Measurements from ENCODE around the gene OR2F2.

Gene OR2F2

DNA sequence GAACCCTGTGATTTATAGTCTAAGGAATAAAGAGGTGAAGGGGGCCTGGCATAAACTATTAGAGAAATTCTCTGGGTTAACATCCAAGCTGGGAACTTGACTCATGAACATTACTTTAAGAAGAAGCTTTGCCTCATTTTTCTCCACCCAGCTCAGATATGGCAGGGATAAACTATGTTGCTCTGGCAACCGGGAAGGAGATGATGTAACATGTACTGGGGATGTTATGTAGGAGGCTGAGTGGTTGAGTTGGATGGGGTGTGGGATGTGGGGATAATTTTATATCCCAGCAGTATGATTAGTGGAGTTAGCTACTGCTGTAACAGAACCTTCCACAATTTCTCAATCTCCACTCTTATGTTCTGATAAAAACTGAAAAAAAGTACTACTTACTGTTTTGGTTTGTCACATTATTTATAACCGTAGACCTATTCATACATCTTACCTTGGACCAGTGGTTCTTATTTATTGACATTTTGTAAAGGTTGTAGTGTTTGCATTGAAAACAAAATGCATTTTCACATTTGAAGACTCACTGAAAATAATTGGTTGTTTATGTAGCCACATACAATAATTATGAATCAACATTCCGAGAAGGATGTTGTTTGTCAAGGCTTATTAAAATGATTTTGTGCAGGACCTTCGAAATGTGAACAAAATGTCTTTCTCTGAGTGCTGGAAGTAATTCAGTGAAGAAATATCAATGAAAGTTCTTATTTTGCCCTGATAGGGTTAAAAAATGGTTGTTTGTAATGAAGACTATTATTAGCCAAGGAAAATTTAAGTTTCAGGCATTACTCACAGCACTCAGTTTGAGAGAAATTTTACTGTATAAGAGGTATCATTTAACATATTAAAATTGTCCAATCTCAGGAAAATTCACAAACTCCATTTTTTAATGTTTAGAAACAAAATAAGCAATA is 1.3 kb downstream of the OR2F2 start:
- TF ChIP-seq, protein P1, sequence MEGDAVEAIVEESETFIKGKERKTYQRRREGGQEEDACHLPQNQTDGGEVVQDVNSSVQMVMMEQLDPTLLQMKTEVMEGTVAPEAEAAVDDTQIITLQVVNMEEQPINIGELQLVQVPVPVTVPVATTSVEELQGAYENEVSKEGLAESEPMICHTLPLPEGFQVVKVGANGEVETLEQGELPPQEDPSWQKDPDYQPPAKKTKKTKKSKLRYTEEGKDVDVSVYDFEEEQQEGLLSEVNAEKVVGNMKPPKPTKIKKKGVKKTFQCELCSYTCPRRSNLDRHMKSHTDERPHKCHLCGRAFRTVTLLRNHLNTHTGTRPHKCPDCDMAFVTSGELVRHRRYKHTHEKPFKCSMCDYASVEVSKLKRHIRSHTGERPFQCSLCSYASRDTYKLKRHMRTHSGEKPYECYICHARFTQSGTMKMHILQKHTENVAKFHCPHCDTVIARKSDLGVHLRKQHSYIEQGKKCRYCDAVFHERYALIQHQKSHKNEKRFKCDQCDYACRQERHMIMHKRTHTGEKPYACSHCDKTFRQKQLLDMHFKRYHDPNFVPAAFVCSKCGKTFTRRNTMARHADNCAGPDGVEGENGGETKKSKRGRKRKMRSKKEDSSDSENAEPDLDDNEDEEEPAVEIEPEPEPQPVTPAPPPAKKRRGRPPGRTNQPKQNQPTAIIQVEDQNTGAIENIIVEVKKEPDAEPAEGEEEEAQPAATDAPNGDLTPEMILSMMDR (IDR thresholded peaks at IDR 0.05; ENCODE audit: insufficient read depth, low read depth, low read length, missing control alignments): no peak
- peak; percentile 2 for DNase-seq (ENCODE audit: low read depth)
- no peak overlapping the region for H3K4me3 ChIP-seq (ENCODE audit: low read length)

DNA sequence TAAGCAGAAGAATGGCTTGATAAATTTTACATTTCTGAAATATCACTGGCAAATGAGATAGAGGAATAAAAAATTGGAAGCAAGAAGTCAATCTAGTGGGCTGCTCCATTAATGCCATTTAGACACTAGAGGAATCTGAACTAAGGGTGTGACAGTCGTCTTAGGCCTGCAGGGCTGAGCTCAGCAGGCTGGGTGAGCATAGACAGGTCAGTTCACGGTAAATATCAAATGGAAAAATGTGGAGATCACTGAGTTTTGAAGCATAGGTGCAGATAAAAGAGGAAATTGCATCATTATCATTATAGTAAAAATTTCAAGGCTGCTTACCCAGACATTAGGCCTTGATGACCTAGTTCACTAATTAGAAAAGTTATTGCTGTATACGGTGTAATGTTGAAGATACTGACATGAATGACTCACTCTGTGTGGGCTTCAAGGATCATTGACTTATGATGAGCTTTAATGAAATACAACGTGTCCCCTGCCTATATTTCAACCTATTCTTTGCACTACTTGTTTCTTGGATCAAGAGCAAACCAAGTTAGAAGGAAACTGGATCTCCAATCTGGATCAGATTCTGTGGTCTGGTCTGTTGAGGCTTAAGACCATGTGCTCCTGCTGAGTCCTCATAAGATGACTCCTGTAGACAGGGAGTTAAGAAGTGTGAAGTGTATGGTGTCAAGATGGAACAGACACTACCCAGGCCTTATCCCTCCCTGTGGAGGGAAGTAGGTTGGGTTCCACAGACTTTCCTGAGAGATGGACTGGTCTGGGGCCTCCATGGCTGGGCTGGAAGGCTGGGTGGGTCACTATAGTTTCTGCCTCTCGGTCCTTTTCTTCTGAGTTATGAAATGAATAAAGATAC is 3.6 kb downstream of the OR2F2 start:
- DNase-seq (ENCODE audit: low read depth): no peak
- TF ChIP-seq, protein P1 (IDR thresholded peaks at IDR 0.05; ENCODE audit: insufficient read depth, low read depth, low read length, missing control alignments): no peak
- H3K4me3 ChIP-seq (ENCODE audit: low read length): no peak overlapping the region

DNA sequence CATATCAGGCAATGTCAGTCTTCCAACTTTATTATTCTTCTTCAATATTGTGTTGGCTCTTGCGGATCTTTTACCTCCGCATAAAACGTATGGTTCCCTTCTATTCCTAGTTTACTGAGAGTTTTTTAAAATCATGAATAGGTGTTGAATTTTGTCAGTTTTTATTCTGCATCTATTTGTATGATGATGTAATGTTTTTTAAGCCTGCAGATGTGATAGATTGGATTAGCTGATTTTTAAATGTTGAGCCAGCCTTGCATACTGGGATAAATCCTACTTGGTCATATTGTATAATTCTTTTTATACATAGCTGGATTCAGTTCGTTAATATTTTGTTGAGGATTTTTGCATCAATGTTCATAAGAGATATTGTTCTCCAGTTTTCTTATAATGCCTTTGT is 10.4 kb downstream of the OR2F2 start:
- TF ChIP-seq, protein P1 (IDR thresholded peaks at IDR 0.05; ENCODE audit: insufficient read depth, low read depth, low read length, missing control alignments): no peak
- H3K4me3 ChIP-seq (ENCODE audit: low read length): no peak overlapping the region
- no peak for DNase-seq (ENCODE audit: low read depth)

DNA sequence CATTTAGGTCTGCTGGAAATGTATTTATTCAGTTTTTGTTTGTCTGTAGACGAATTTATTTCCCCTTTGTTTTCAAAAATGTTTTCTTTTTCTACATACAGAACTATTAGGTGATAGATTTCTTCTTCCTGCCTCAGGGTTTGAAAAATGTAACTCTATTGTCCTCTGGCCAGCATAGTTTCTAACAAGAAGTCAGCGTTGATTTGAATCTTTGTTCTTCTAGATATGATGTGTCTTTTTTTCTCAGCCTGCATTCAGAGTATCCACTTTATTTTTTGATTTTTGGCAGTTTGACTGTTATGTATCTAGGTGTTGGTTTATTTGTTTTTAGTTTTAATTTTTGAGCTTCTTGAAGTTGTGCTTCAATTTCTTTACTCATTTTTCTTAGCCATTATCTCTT is 12.1 kb downstream of the OR2F2 start:
- TF ChIP-seq, protein P1 (IDR thresholded peaks at IDR 0.05; ENCODE audit: insufficient read depth, low read depth, low read length, missing control alignments): no peak
- no peak overlapping the region for H3K4me3 ChIP-seq (ENCODE audit: low read length)
- no peak for DNase-seq (ENCODE audit: low read depth)

DNA sequence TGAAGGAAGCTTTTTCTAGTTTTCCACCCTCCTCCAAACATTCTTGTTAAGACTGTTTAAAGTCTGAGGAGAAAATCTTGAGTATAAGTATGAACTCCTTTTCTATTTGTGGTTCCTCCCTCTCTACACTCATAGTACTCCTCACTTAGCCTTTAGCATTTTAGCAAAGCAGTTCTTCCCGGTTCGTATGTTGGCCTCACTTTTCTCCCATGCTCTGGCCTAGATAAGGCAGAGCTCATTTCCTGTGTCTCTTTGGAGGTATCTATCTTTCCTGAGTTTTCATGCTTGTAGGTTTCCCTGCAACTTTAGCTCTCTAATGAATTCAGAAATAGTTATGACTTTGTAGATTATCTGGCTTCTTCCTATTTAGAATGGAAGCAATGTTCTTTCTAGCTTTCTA is 13.7 kb downstream of the OR2F2 start:
- DNase-seq (ENCODE audit: low read depth): no peak
- TF ChIP-seq, protein P1 (IDR thresholded peaks at IDR 0.05; ENCODE audit: insufficient read depth, low read depth, low read length, missing control alignments): no peak
- no peak overlapping the region for H3K4me3 ChIP-seq (ENCODE audit: low read length)

DNA sequence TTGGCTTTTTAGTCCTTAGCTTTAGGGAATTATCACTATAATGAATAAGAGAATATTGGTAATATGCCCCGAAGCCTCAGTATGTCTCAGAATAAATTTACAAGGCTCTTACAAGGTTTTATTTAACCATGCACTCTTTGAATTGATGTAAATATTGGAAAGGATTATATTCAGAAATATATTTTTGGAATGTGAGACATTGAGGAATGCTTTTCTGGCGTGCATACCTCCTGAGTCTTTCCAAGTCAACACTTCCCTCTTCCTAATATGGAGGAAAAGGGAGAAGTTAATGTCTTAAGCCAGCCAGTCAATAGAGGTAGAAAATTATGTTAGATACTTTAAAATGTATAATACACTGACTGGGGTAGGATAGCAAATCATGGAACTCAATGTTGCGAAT is 18.4 kb downstream of the OR2F2 start:
- no peak for DNase-seq (ENCODE audit: low read depth)
- TF ChIP-seq, protein P1 (IDR thresholded peaks at IDR 0.05; ENCODE audit: insufficient read depth, low read depth, low read length, missing control alignments): no peak
- no peak overlapping the region for H3K4me3 ChIP-seq (ENCODE audit: low read length)

Measured in epithelial cell of esophagus (primary cell).